ENCODE measurements around the gene FOLR2.
"Not testable (repeated sequence)": the region's sequence is repeated elsewhere in the genome, so short reads cannot be mapped to it uniquely, and the experiment has no call there.

Gene FOLR2

GRCh38 chr11:72216638-72217037 is at the start of gene FOLR2:
Gene FOLR2, plus strand, starts transcription at chr11:72216794. Its CDS starts 1,791 bp downstream, at chr11:72218585.
- DNase-seq = no peak

GRCh38 chr11:72169046-72169555 is 47.5 kb upstream of the FOLR2 start:
- not testable (repeated sequence) for DNase-seq

GRCh38 chr11:72169754-72170153 is 46.8 kb upstream of the FOLR2 start:
- DNase-seq = not testable (repeated sequence)

- DNase-seq = not testable (repeated sequence)
These were observed 44.6 kb upstream of the FOLR2 start for GRCh38 chr11:72172043-72172442.

GRCh38 chr11:72173291-72173690 is 43.3 kb upstream of the FOLR2 start:
- DNase-seq = no peak

- DNase-seq = no peak
These were observed 42.1 kb upstream of the FOLR2 start for GRCh38 chr11:72174302-72175070.

- no peak for DNase-seq
These were observed 38.9 kb upstream of the FOLR2 start for GRCh38 chr11:72177656-72178055.

- DNase-seq = no peak
These were observed 37.4 kb upstream of the FOLR2 start for GRCh38 chr11:72179049-72179803.

- no peak for DNase-seq
These were observed 36.7 kb upstream of the FOLR2 start for GRCh38 chr11:72179804-72180396.

- DNase-seq = not testable (repeated sequence)
These were observed 35.6 kb upstream of the FOLR2 start for GRCh38 chr11:72180892-72181552.

- DNase-seq = not testable (repeated sequence)
These were observed 35.0 kb upstream of the FOLR2 start for GRCh38 chr11:72181553-72181958.

GRCh38 chr11:72188267-72188666 is 28.3 kb upstream of the FOLR2 start:
- no peak for DNase-seq

GRCh38 chr11:72189455-72190250 is 26.9 kb upstream of the FOLR2 start:
- DNase-seq = no peak

GRCh38 chr11:72190631-72191071 is 25.9 kb upstream of the FOLR2 start:
- DNase-seq = no peak

GRCh38 chr11:72191961-72192381 is 24.6 kb upstream of the FOLR2 start, which contains the start of gene FOLR1:
Gene FOLR1, plus strand, starts transcription at chr11:72192140. Its CDS starts 34 bp downstream, at chr11:72192174.
- no peak for DNase-seq

- DNase-seq = no peak
These were observed 20.9 kb upstream of the FOLR2 start for GRCh38 chr11:72195518-72196270.

GRCh38 chr11:72201445-72201844 is 15.1 kb upstream of the FOLR2 start:
- not testable (repeated sequence) for DNase-seq

- DNase-seq = no peak
These were observed 14.0 kb upstream of the FOLR2 start for GRCh38 chr11:72202571-72202970.

- DNase-seq = no peak
These were observed 13.4 kb upstream of the FOLR2 start for GRCh38 chr11:72203163-72203562.

GRCh38 chr11:72204886-72205285 is 11.7 kb upstream of the FOLR2 start:
- no peak for DNase-seq

- not testable (repeated sequence) for DNase-seq
These were observed 9.8 kb upstream of the FOLR2 start for GRCh38 chr11:72206794-72207193.

All from CD4-positive, alpha-beta T cell treated with Interleukin-17A for 1 hour (primary cell).